H1 (cell line): ENCODE data around the gene CRHR1.

ENCODE experiments used
- RAD21 ChIP-seq, 2 experiments: IDR thresholded peaks in 1 of 2; conservative IDR thresholded peaks in 1 of 2; 2 replicates each; pipeline ENCODE4 v1.6.1; 2011; ENCODE audit warnings: low read depth in 2 of 2, low read length in 2 of 2, improper control_type of control experiment in 1 of 2, inconsistent platforms in 1 of 2, mild to moderate bottlenecking in 1 of 2, moderate library complexity in 1 of 2
- SP1 ChIP-seq: IDR thresholded peaks from 2 replicates; pipeline ENCODE4 v1.6.1; 2011; ENCODE audit warnings: low read depth, low read length
- TAF1 ChIP-seq: IDR thresholded peaks from 2 replicates; pipeline ENCODE4 v1.6.1; 2011; ENCODE audit warnings: mild to moderate bottlenecking, low read depth, low read length

- no peak for TF ChIP-seq SP1
- no peak for TF ChIP-seq TAF1
- no peak for TF ChIP-seq RAD21 (IDR thresholded peaks at IDR 0.05 in 1 of 2, conservative IDR thresholded peaks at IDR 0.05 in 1 of 2; ENCODE audit: low read depth in 2 of 2, low read length in 2 of 2)
These were observed 66.9 kb downstream of the CRHR1 start for GRCh38 chr17:45851022-45851421.
